Measurements from ENCODE around the gene S100P. TPM values are rescaled to one million over a fixed set of nuclear protein-coding genes. Genes with fewer than 3 reads are reported as not detected.

S100P gene
- total RNA-seq, 1 donor from 2014 or later: not detected

DNA sequence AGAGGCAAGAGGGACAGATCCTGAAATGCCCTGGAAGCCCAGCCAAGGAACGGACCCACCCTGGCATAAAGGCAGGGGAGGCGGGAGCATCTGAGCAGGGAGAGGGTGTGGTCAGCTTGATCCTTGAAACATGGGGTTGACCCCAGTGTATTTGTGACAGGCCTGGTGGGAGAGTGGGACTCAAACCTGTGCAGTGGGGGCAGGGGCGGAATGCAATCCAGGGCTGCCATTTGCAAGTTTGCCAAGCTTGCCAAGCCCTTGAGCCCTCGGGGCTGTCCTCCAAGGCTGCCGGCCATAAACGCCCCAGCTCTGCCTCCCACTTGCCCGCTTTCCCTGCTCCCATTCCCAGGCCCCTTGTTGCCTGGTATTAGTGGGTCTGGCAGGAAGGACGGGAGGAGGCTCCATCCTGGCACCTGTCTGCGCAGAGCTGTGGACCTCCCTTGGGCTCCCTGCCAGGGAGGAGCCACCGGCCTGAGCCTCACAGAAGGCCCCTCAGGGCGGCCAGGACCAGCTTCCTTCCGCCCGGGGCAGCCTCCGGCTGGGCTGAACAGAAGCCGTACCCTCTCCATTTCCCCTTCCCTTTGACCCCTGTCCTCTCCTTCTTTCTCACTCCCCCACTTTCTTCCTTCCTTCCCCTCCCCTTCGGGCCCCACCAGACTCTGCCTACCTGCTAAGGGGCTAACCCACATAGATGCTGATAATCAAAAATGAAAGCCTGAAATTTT lies 661 bp downstream of the S100P start:
- no peak overlapping the region for H3K27ac Mint-ChIP-seq (ENCODE audit: unreplicated experiment)
- H3K4me3 Mint-ChIP-seq (ENCODE audit: unreplicated experiment): no peak overlapping the region
- peaks cover 29% of the 10 kb centered on the region for H3K4me1 Mint-ChIP-seq (ENCODE audit: unreplicated experiment)
- no peak for DNase-seq (ENCODE audit: extremely low spot score, unreplicated experiment)
- H3K36me3 Mint-ChIP-seq (ENCODE audit: unreplicated experiment): peaks cover 3% of the 10 kb centered on the region
- no peaks in the 10 kb centered on the region for H3K9me3 Mint-ChIP-seq (ENCODE audit: unreplicated experiment)
- no peaks in the 10 kb centered on the region for H3K27me3 Mint-ChIP-seq (ENCODE audit: unreplicated experiment)
- no peak for TF ChIP-seq CTCF (IDR thresholded peaks at IDR 0.05)

GRCh38 chr4:6695660-6696610 lies 2.3 kb downstream of the S100P start:
- no peak for TF ChIP-seq CTCF (IDR thresholded peaks at IDR 0.05)
- Mint-ChIP-seq H3K27ac (ENCODE audit: unreplicated experiment) (no peak overlapping the region), H3K4me1 (ENCODE audit: unreplicated experiment) (peaks cover 17% of the 10 kb centered on the region), H3K36me3 (ENCODE audit: unreplicated experiment) (peaks cover 3% of the 10 kb centered on the region), H3K9me3 (ENCODE audit: unreplicated experiment) (no peaks in the 10 kb centered on the region), H3K27me3 (ENCODE audit: unreplicated experiment) (no peaks in the 10 kb centered on the region), H3K4me3 (ENCODE audit: unreplicated experiment) (no peak overlapping the region)
- DNase-seq (ENCODE audit: extremely low spot score, unreplicated experiment): no peak

DNA sequence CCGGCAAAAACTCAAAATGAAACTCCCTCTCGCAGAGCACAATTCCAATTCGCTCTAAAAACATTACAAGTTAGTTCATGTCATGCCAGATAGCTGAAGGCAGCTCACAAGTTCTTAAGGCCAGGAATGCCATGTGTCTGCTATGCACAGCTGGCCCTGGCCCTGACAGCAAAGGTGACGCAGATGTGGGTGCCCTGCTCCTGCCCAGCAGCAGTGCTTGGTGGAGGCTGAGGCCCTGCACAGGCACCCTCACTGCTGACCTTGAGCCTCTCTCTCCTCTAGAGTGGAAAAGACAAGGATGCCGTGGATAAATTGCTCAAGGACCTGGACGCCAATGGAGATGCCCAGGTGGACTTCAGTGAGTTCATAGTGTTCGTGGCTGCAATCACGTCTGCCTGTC lies 2.9 kb downstream of the S100P start:
- Mint-ChIP-seq H3K4me1 (ENCODE audit: unreplicated experiment) (peaks cover 17% of the 10 kb centered on the region), H3K9me3 (ENCODE audit: unreplicated experiment) (no peaks in the 10 kb centered on the region), H3K27me3 (ENCODE audit: unreplicated experiment) (no peaks in the 10 kb centered on the region), H3K27ac (ENCODE audit: unreplicated experiment) (no peak overlapping the region), H3K36me3 (ENCODE audit: unreplicated experiment) (peaks cover 7% of the 10 kb centered on the region), H3K4me3 (ENCODE audit: unreplicated experiment) (no peak overlapping the region)
- TF ChIP-seq CTCF (IDR thresholded peaks at IDR 0.05): no peak
- no peak for DNase-seq (ENCODE audit: extremely low spot score, unreplicated experiment)

GRCh38 chr4:6697131-6697530 lies 3.5 kb downstream of the S100P start:
- Mint-ChIP-seq H3K4me1 (ENCODE audit: unreplicated experiment) (peaks cover 17% of the 10 kb centered on the region), H3K27me3 (ENCODE audit: unreplicated experiment) (no peaks in the 10 kb centered on the region), H3K9me3 (ENCODE audit: unreplicated experiment) (no peaks in the 10 kb centered on the region), H3K36me3 (ENCODE audit: unreplicated experiment) (peaks cover 9% of the 10 kb centered on the region), H3K27ac (ENCODE audit: unreplicated experiment) (no peak overlapping the region), H3K4me3 (ENCODE audit: unreplicated experiment) (no peak overlapping the region)
- TF ChIP-seq CTCF (IDR thresholded peaks at IDR 0.05): no peak
- no peak for DNase-seq (ENCODE audit: extremely low spot score, unreplicated experiment)

GRCh38 chr4:6699388-6699787 lies 5.7 kb downstream of the S100P start:
- no peak overlapping the region for H3K27ac Mint-ChIP-seq (ENCODE audit: unreplicated experiment)
- no peaks in the 10 kb centered on the region for H3K27me3 Mint-ChIP-seq (ENCODE audit: unreplicated experiment)
- TF ChIP-seq CTCF (IDR thresholded peaks at IDR 0.05): no peak
- H3K4me1 Mint-ChIP-seq (ENCODE audit: unreplicated experiment): peaks cover 14% of the 10 kb centered on the region
- no peak for DNase-seq (ENCODE audit: extremely low spot score, unreplicated experiment)
- peaks cover 8% of the 10 kb centered on the region for H3K9me3 Mint-ChIP-seq (ENCODE audit: unreplicated experiment)
- H3K4me3 Mint-ChIP-seq (ENCODE audit: unreplicated experiment): no peak overlapping the region
- peaks cover 26% of the 10 kb centered on the region for H3K36me3 Mint-ChIP-seq (ENCODE audit: unreplicated experiment)
